ENCODE data around the gene THPO.

The THPO gene

GRCh38 chr3:184333700-184334099 is 44.3 kb downstream of the THPO start:
- DNase-seq (ENCODE audit: low read depth), result no peak

GRCh38 chr3:184333190-184333589 is 44.8 kb downstream of the THPO start:
- no peak for DNase-seq (ENCODE audit: low read depth)

GRCh38 chr3:184332370-184333090 is 45.5 kb downstream of the THPO start:
- DNase-seq (ENCODE audit: low read depth), result no peak

GRCh38 chr3:184328516-184328915 is 49.5 kb downstream of the THPO start:
- DNase-seq (ENCODE audit: low read depth), result no peak

- no peak for DNase-seq (ENCODE audit: low read depth)
Observed at GRCh38 chr3:184327171-184327570, 50.8 kb downstream of the THPO start.

- DNase-seq (ENCODE audit: low read depth), result no peak
Observed at GRCh38 chr3:184325715-184326369, 52.2 kb downstream of the THPO start.

- no peak for DNase-seq (ENCODE audit: low read depth)
Observed at GRCh38 chr3:184325269-184325668, 52.7 kb downstream of the THPO start.

GRCh38 chr3:184323696-184324095 is 54.3 kb downstream of the THPO start:
- no peak for DNase-seq (ENCODE audit: low read depth)

- no peak for DNase-seq (ENCODE audit: low read depth)
Observed at GRCh38 chr3:184322731-184323487, 55.1 kb downstream of the THPO start.

Measured in T-helper 22 cell (primary cell).